ENCODE data around the gene PAX8.

DNA sequence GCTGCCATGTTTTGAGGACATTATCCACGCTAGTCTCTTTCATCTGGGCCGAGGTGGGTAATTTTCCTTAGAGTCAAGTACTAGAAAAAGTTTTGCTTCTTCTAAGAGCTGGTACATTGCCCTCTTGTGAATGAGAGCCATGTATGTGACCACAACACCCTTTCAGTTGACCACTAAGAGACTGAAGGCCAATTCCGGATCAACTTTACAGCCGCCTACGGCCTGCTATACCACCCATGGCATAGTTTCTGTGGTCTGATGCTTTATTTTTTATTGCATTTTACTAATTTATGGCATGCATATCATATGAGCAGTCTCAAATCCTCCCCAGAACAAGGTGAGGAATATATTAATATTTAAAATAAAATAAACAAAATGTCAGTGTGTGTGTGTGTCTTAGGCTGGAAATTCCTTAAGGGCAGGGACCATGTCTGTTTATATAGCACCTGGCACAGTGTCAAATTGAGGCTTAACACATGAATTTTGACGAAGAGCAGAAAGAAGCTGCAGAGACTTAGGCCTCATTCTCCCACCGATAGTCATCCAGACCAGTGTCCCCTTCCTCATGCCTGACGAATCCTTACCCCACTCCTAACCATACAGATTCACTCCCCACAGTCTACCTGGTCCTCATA, 69.6 kb downstream of the PAX8 start:
- TF ChIP-seq, protein P1, sequence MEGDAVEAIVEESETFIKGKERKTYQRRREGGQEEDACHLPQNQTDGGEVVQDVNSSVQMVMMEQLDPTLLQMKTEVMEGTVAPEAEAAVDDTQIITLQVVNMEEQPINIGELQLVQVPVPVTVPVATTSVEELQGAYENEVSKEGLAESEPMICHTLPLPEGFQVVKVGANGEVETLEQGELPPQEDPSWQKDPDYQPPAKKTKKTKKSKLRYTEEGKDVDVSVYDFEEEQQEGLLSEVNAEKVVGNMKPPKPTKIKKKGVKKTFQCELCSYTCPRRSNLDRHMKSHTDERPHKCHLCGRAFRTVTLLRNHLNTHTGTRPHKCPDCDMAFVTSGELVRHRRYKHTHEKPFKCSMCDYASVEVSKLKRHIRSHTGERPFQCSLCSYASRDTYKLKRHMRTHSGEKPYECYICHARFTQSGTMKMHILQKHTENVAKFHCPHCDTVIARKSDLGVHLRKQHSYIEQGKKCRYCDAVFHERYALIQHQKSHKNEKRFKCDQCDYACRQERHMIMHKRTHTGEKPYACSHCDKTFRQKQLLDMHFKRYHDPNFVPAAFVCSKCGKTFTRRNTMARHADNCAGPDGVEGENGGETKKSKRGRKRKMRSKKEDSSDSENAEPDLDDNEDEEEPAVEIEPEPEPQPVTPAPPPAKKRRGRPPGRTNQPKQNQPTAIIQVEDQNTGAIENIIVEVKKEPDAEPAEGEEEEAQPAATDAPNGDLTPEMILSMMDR (IDR thresholded peaks at IDR 0.05) = no peak
- no peak for TF ChIP-seq ZFX (IDR thresholded peaks at IDR 0.05; ENCODE audit: borderline replicate concordance)

Measured in 22Rv1 (cell line).